HFFc6 (cell line): ENCODE data around the gene NDUFAF8. TPM values are rescaled to one million over a fixed set of nuclear protein-coding genes. Genes with fewer than 3 reads are reported as not detected.

Source experiments
- DNase-seq: peaks from one replicate; pipeline ENCODE4 v3.0.0-alpha.2; 2018
- H3K27ac Mint-ChIP-seq: 2 replicates; pipeline ENCODE4 v1.8.0; 2020; ENCODE audit warnings: mild to moderate bottlenecking, mixed read lengths
- H3K27me3 Mint-ChIP-seq: 2 replicates; pipeline ENCODE4 v1.8.0; 2021; ENCODE audit warnings: mild to moderate bottlenecking, moderate library complexity, mixed read lengths; ENCODE audit not compliant: insufficient read depth
- H3K36me3 Mint-ChIP-seq: 2 replicates; pipeline ENCODE4 v1.8.0; 2021; ENCODE audit warnings: low read depth, mixed read lengths
- H3K4me1 Mint-ChIP-seq: 2 replicates; pipeline ENCODE4 v1.8.0; 2020; ENCODE audit warnings: low read depth, mixed read lengths
- H3K4me3 Mint-ChIP-seq: 2 replicates; pipeline ENCODE4 v1.8.0; 2020; ENCODE audit warnings: mild to moderate bottlenecking, moderate library complexity, mixed read lengths
- H3K9me3 Mint-ChIP-seq: 2 replicates; pipeline ENCODE4 v1.8.0; 2020; ENCODE audit warnings: mild to moderate bottlenecking, mixed read lengths
- total RNA-seq, 6 experiments: library from RNA; stranded (reverse); fragmentation: NEBNext Ultra II Directional; extraction: Animal tissue kit (Norgen Biotek cat#: 25700); gene quantifications; 2 replicates in 1 of 6; 3 replicates in 5 of 6; pipeline ENCODE4 v1.2.3, GENCODE V29; 2021
- TF ChIP-seq, protein P1 (sequence below): fragments of 200-600 bp; sonication (generic); IDR thresholded peaks from 2 replicates; pipeline ENCODE4 v1.5.0; 2021; ENCODE audit warnings: antibody characterized with exemption, mild to moderate bottlenecking

The NDUFAF8 gene
- total RNA-seq, 6 experiments from 2014 or later: 67.0 to 103 (median 87.9) TPM

DNA sequence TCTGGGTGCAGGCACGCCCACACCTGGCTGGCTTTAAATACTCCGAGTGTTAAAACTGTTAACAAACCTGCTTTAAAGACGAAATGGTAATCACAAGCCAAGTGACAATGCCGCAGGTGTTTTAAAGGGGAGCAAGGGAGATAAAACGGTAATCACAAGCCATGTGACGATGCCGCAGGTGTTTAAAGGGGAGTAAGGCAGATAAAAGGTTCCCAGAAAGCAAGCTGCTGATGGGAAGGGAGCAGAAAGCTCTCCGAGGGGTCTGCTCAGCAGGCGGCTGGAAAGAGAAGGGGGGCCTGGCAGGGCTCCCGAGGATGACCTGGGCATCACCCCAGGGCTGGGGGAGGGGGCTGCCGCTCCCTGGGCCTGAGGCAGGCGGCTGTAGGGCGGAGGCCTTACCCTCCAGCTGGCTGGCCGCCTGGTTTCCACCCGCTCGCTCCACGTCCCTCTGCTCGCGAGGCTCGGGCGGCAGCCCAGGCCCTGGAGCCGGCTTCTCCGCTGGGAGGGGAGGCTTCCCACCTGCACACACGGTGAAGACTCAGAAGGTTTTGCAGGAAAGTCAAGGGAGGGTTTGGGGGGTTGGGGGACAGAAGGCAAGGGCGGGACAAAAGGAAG, 12.1 kb downstream of the NDUFAF8 start:
- TF ChIP-seq, protein P1, sequence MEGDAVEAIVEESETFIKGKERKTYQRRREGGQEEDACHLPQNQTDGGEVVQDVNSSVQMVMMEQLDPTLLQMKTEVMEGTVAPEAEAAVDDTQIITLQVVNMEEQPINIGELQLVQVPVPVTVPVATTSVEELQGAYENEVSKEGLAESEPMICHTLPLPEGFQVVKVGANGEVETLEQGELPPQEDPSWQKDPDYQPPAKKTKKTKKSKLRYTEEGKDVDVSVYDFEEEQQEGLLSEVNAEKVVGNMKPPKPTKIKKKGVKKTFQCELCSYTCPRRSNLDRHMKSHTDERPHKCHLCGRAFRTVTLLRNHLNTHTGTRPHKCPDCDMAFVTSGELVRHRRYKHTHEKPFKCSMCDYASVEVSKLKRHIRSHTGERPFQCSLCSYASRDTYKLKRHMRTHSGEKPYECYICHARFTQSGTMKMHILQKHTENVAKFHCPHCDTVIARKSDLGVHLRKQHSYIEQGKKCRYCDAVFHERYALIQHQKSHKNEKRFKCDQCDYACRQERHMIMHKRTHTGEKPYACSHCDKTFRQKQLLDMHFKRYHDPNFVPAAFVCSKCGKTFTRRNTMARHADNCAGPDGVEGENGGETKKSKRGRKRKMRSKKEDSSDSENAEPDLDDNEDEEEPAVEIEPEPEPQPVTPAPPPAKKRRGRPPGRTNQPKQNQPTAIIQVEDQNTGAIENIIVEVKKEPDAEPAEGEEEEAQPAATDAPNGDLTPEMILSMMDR: no peak
- no peak for DNase-seq
- H3K36me3 Mint-ChIP-seq: 0 out of 2 replicates have a peak, but pooled peaks cover 5% of the 10 kb centered on the region
- H3K4me1 Mint-ChIP-seq: peaks cover 10% of the 10 kb centered on the region; the same call in 1 of the 2 replicates
- 0 out of 2 replicates have a peak, but pooled peaks cover 1% of the 10 kb centered on the region for H3K27me3 Mint-ChIP-seq
- H3K9me3 Mint-ChIP-seq: peaks cover 4% of the 10 kb centered on the region; the same call in 1 of the 2 replicates
- H3K4me3 Mint-ChIP-seq: no peak overlapping the region
- no peak overlapping the region for H3K27ac Mint-ChIP-seq

DNA sequence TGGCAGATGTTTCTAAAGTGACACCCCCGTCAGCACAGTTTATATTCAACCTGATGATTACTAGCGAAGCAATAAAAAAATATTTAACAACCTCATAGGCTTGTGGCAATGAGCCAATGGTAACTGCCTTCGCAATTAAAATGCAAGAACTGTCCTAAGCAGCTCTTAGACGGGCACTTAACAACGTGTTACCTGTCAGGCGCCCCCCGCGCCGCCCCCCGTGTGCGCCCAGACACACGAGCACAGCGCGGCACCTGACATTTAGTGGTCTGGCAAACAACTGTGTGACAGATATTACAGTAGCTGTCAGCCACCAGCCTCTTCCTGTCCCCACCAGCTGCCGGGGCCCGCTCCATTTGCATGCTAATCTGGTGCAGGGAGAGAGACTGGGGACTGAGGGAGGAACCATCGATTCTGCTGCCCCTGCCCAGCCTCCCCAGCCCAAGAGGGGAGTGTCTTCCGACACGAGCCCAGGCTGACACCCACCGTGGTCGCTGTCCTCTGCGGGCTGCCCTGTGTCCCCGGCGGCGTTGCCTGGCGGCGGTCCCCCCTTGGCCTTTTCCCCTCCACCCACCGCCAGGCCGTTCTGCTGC, 12.7 kb downstream of the NDUFAF8 start:
- H3K27ac Mint-ChIP-seq: no peak overlapping the region
- TF ChIP-seq, protein P1: no peak
- no peak overlapping the region for H3K4me3 Mint-ChIP-seq
- peaks cover 15% of the 10 kb centered on the region; the same call in 1 of the 2 replicates for H3K4me1 Mint-ChIP-seq
- 0 out of 2 replicates have a peak, but pooled peaks cover 1% of the 10 kb centered on the region for H3K27me3 Mint-ChIP-seq
- no peak for DNase-seq
- H3K9me3 Mint-ChIP-seq: peaks cover 4% of the 10 kb centered on the region; the same call in 1 of the 2 replicates
- H3K36me3 Mint-ChIP-seq: 0 out of 2 replicates have a peak, but pooled peaks cover 5% of the 10 kb centered on the region

DNA sequence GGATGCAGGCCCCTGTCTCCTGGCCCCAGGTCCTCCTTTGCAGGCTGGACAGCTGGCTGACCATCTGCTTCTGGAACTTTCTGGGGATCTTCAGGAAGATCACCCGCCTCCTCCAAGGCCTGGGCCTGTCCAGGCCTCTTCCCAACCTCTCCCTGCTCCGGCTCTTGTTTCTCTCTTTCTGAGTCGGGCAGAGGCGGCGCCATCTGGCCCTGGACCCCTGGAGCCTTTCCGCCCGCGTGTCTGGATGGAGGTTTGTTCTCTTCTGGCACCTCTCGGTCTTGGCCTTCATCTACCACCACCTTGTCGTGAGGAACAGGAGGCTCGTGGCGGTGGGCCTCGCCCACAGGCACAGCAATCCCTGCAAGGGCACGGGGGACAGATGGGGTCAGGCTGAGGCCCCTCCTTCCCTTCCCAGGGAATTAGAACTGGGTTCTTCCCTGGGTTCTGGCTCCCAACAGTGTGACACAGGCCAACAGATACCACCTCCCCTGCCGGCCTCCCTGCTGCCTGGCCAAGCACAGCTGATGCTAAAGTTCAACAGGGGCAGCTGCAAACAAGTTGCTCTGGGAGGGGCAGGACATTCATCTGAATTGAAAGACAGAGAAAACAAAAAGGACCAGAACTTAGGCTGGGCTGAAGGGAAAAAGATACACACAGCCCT, 13.3 kb downstream of the NDUFAF8 start:
- Mint-ChIP-seq H3K4me3 (no peak overlapping the region), H3K27ac (no peak overlapping the region), H3K27me3 (peaks cover 2% of the 10 kb centered on the region; the same call in 1 of the 2 replicates), H3K9me3 (peaks cover 4% of the 10 kb centered on the region; the same call in 1 of the 2 replicates), H3K36me3 (0 out of 2 replicates have a peak, but pooled peaks cover 5% of the 10 kb centered on the region), H3K4me1 (peaks cover 17% of the 10 kb centered on the region; the same call in 1 of the 2 replicates)
- TF ChIP-seq, protein P1: no peak
- DNase-seq: no peak

DNA sequence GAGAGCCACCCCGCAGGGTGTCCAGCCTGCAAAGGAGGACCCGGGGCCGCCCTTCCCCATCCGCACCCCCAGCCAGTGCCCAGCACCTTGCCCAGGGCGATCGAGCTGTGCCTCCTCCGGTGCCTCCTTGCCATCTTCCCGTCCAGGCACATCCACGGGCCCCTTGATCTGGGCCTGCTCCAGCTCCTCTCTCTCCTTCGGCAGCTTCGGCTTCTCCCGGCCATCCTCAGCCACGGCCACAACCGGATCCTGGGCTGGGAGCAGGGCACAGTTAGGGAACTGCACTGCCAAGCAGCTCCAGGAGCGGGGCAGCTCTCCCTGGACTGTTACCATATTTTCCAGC, 13.8 kb downstream of the NDUFAF8 start:
- DNase-seq: no peak
- no peak overlapping the region for H3K4me3 Mint-ChIP-seq
- TF ChIP-seq, protein P1: no peak
- peaks cover 17% of the 10 kb centered on the region; the same call in 1 of the 2 replicates for H3K4me1 Mint-ChIP-seq
- H3K36me3 Mint-ChIP-seq: 0 out of 2 replicates have a peak, but pooled peaks cover 5% of the 10 kb centered on the region
- peaks cover 2% of the 10 kb centered on the region; the same call in 1 of the 2 replicates for H3K27me3 Mint-ChIP-seq
- H3K27ac Mint-ChIP-seq: peak overlapping the region; percentile 39
- H3K9me3 Mint-ChIP-seq: peaks cover 4% of the 10 kb centered on the region; the same call in 1 of the 2 replicates

DNA sequence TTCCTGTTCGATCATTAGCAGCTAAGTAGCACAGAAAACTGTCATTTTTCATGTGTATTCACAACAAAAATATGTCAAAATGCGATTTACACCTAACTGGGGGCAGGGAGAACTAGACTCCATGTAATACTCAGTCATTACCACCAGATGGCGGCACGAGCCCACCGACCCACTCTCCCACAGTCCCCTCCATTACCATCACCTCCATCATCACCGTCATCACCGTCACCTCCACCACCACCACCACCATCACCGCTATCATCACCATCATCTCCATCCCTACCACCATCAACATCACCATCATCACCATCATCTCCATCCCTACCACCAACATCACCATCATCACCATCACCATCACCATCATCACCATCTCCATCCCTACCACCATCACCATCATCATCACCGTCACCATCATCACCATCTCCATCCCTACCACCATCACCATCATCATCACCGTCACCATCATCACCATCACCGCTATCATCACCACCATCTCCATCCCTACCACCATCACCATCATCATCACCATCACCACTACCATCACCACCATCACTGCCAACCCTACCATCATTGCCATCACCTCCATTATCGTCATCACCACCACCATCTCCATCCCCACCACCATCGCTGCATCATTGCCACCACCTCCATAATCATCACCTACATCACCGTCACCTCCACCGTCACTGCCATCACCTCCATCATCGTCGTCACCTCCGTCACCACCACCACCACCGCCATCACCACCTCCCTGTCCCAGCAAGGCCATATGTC, 14.4 kb downstream of the NDUFAF8 start:
- Mint-ChIP-seq H3K36me3 (0 out of 2 replicates have a peak, but pooled peaks cover 5% of the 10 kb centered on the region), H3K27me3 (peaks cover 2% of the 10 kb centered on the region; the same call in 1 of the 2 replicates), H3K4me3 (no peak overlapping the region), H3K27ac (peak overlapping the region; percentile 39), H3K9me3 (peaks cover under 1% of the 10 kb centered on the region; the same call in 1 of the 2 replicates), H3K4me1 (peaks cover 17% of the 10 kb centered on the region; the same call in 1 of the 2 replicates)
- TF ChIP-seq, protein P1: peak; percentile 93
- DNase-seq: no peak
